HUES6 (cell line): ENCODE measurements around the gene CCDC85C.

Source experiments
- H3K27ac ChIP-seq: 2 replicates; pipeline ENCODE4 v1.7.0; 2013; ENCODE audit warnings: low read depth, mild to moderate bottlenecking, low read length, inconsistent platforms
- H3K27me3 ChIP-seq: 2 replicates; pipeline ENCODE4 v1.6.1; 2013; ENCODE audit warnings: low read length; ENCODE audit not compliant: control insufficient read depth, insufficient read depth
- H3K36me3 ChIP-seq: 2 replicates; pipeline ENCODE4 v1.6.1; 2013; ENCODE audit warnings: low read length; ENCODE audit not compliant: control insufficient read depth, insufficient read depth
- H3K4me1 ChIP-seq: 2 replicates; pipeline ENCODE4 v1.6.1; 2013; ENCODE audit warnings: low read length; ENCODE audit not compliant: control insufficient read depth, insufficient read depth
- H3K4me3 ChIP-seq: 2 replicates; pipeline ENCODE4 v1.5.1; 2013; ENCODE audit warnings: low read depth, low read length
- H3K9ac ChIP-seq: one replicate; pipeline ENCODE4 v1.6.1; 2013; ENCODE audit warnings: mild to moderate bottlenecking, low read length
- H3K9me3 ChIP-seq: 2 replicates; pipeline ENCODE4 v1.6.1; 2013; ENCODE audit warnings: low read depth, low read length; ENCODE audit not compliant: control insufficient read depth, insufficient read depth

Gene CCDC85C

GRCh38 chr14:99628887-99629618, 25.0 kb upstream of the CCDC85C start:
- H3K36me3 ChIP-seq = no peaks in the 10 kb centered on the region
- H3K9me3 ChIP-seq = no peaks in the 10 kb centered on the region
- no peak overlapping the region for H3K4me3 ChIP-seq
- peaks cover 9% of the 10 kb centered on the region for H3K4me1 ChIP-seq
- H3K9ac ChIP-seq = no peak overlapping the region
- no peaks in the 10 kb centered on the region for H3K27me3 ChIP-seq
- no peak overlapping the region for H3K27ac ChIP-seq

- Histone ChIP-seq H3K27me3 (no peaks in the 10 kb centered on the region), H3K9ac (no peak overlapping the region), H3K9me3 (no peaks in the 10 kb centered on the region), H3K36me3 (no peaks in the 10 kb centered on the region), H3K27ac (no peak overlapping the region), H3K4me3 (no peak overlapping the region), H3K4me1 (peaks cover 9% of the 10 kb centered on the region)
These were observed 23.7 kb upstream of the CCDC85C start for GRCh38 chr14:99627510-99628381.

GRCh38 chr14:99627100-99627499, 23.1 kb upstream of the CCDC85C start:
- no peak overlapping the region for H3K4me3 ChIP-seq
- no peaks in the 10 kb centered on the region for H3K9me3 ChIP-seq
- no peaks in the 10 kb centered on the region for H3K27me3 ChIP-seq

GRCh38 chr14:99626041-99626648, 22.1 kb upstream of the CCDC85C start:
- Histone ChIP-seq H3K4me1 (peaks cover 9% of the 10 kb centered on the region), H3K27ac (no peak overlapping the region), H3K36me3 (no peaks in the 10 kb centered on the region), H3K27me3 (no peaks in the 10 kb centered on the region), H3K9me3 (no peaks in the 10 kb centered on the region), H3K4me3 (no peak overlapping the region), H3K9ac (no peak overlapping the region)

More at GRCh38 chr14:99627100-99627499, 23.1 kb upstream of the CCDC85C start:
- Histone ChIP-seq H3K36me3 (no peaks in the 10 kb centered on the region), H3K27ac (no peak overlapping the region), H3K4me1 (peaks cover 9% of the 10 kb centered on the region), H3K9ac (no peak overlapping the region)

- Histone ChIP-seq H3K27ac (no peak overlapping the region), H3K36me3 (no peaks in the 10 kb centered on the region), H3K4me1 (peaks cover 9% of the 10 kb centered on the region), H3K4me3 (no peak overlapping the region), H3K9me3 (no peaks in the 10 kb centered on the region), H3K9ac (no peak overlapping the region), H3K27me3 (no peaks in the 10 kb centered on the region)
These were observed 21.5 kb upstream of the CCDC85C start for GRCh38 chr14:99625476-99625875.

GRCh38 chr14:99624971-99625370, 21.0 kb upstream of the CCDC85C start:
- H3K36me3 ChIP-seq = no peaks in the 10 kb centered on the region
- H3K27me3 ChIP-seq = no peaks in the 10 kb centered on the region
- no peaks in the 10 kb centered on the region for H3K9me3 ChIP-seq
- no peak overlapping the region for H3K4me3 ChIP-seq
- peaks cover 14% of the 10 kb centered on the region for H3K4me1 ChIP-seq
- no peak overlapping the region for H3K27ac ChIP-seq
- H3K9ac ChIP-seq = no peak overlapping the region

GRCh38 chr14:99624024-99624423, 20.0 kb upstream of the CCDC85C start:
- Histone ChIP-seq H3K4me3 (no peak overlapping the region), H3K9me3 (no peaks in the 10 kb centered on the region), H3K9ac (no peak overlapping the region), H3K4me1 (peaks cover 18% of the 10 kb centered on the region), H3K36me3 (no peaks in the 10 kb centered on the region), H3K27me3 (no peaks in the 10 kb centered on the region), H3K27ac (no peak overlapping the region)

GRCh38 chr14:99621948-99622347, 17.9 kb upstream of the CCDC85C start:
- H3K4me1 ChIP-seq = peaks cover 16% of the 10 kb centered on the region
- no peaks in the 10 kb centered on the region for H3K9me3 ChIP-seq
- no peaks in the 10 kb centered on the region for H3K27me3 ChIP-seq
- no peak overlapping the region for H3K4me3 ChIP-seq
- H3K27ac ChIP-seq = no peak overlapping the region
- H3K9ac ChIP-seq = no peak overlapping the region
- no peaks in the 10 kb centered on the region for H3K36me3 ChIP-seq

GRCh38 chr14:99619835-99620834, 16.1 kb upstream of the CCDC85C start:
- no peak overlapping the region for H3K4me3 ChIP-seq
- H3K9me3 ChIP-seq = no peaks in the 10 kb centered on the region
- peaks cover 13% of the 10 kb centered on the region for H3K4me1 ChIP-seq
- H3K9ac ChIP-seq = no peak overlapping the region
- no peaks in the 10 kb centered on the region for H3K36me3 ChIP-seq
- no peaks in the 10 kb centered on the region for H3K27me3 ChIP-seq
- H3K27ac ChIP-seq = no peak overlapping the region
